ENCODE measurements around the gene MUC12. TPM values are rescaled to one million over a fixed set of nuclear protein-coding genes. Genes with fewer than 3 reads are reported as not detected.
A peak's percentile ranks its signal among the peaks of the same experiment; 100 is the strongest.

MUC12 gene
- total and polyA plus RNA-seq, 2 of the 13 experiments (the other 11 are each of a cell fraction or from before 2014, with no cell fraction given): not detected

DNA sequence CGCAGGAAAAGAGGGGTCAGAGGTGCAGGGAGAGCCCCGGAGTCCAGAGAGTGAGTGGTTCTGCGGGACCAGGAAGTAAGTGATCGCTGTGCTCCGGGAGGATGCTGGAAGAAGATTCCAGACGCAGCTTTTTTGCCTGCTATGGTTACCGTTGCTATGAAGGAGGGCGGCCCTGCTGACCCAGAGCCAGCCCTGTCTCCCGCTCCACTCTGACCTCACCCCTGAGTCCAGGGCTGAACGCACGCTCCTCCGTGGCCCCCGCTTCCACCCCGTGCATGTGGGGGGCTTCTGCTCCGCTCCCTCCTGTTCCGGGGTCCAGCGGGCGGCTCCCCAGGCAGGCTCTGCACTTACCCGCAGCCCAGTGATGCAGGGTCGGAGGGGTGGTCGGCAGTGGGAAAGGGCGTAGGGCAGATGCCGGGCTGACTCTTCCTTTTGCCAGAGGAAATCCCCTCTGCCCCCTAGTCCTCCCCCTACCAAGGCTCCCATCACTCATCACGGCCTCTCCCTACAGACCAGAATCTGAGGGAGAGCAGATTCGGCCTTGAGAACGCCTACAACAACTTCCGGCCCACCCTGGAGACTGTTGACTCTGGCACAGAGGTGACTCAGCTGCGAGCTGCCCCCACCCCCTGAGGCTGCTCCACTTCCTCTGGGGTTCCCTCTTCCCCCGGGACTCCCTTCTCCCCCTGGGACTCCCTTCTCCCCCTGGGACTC lies 47.9 kb downstream of the MUC12 start (continued):
- TF ChIP-seq ZNF878 (CRISPR knock-in tag; IDR thresholded peaks at IDR 0.05) (no peak), CENPT (CRISPR knock-in tag; IDR thresholded peaks at IDR 0.05; ENCODE audit: low read depth) (no peak), THAP11 (CRISPR knock-in tag; IDR thresholded peaks at IDR 0.05) (peak; percentile 36; the same call in 1 of the 2 replicates), ZFAT (CRISPR knock-in tag; conservative IDR thresholded peaks at IDR 0.05) (no peak), ETV5 (CRISPR knock-in tag; IDR thresholded peaks at IDR 0.05; ENCODE audit: borderline replicate concordance) (peak; percentile 97), ZMYM4 (CRISPR knock-in tag; IDR thresholded peaks at IDR 0.05) (no peak), ZNF746 (CRISPR knock-in tag; IDR thresholded peaks at IDR 0.05) (peak; percentile 61; the same call in 1 of the 2 replicates), RORA (CRISPR knock-in tag; IDR thresholded peaks at IDR 0.05) (no peak), GABPB1 (CRISPR knock-in tag; IDR thresholded peaks at IDR 0.05) (peak; percentile 84), HHEX (CRISPR knock-in tag; IDR thresholded peaks at IDR 0.05) (peak; percentile 56; the same call in 1 of the 2 replicates), ZNF431 (CRISPR knock-in tag; IDR thresholded peaks at IDR 0.05; ENCODE audit: borderline replicate concordance, low read depth) (no peak), ZNF564 (CRISPR knock-in tag; IDR thresholded peaks at IDR 0.05) (no peak), ZBTB7A (CRISPR knock-in tag; IDR thresholded peaks at IDR 0.05) (peak; percentile 20; the same call in 1 of the 2 replicates), PPARG (CRISPR knock-in tag; conservative IDR thresholded peaks at IDR 0.05) (peak; percentile 81), PCBP1 (IDR thresholded peaks at IDR 0.05; ENCODE audit: borderline replicate concordance, low read depth, low read length) (no peak), FOSL1 (CRISPR knock-in tag; IDR thresholded peaks at IDR 0.05; ENCODE audit: borderline replicate concordance) (0 out of 2 replicates have a peak, but pooled peaks have one; percentile 24), RXRB (CRISPR knock-in tag; IDR thresholded peaks at IDR 0.05; ENCODE audit: borderline replicate concordance) (peak; percentile 64; the same call in 1 of the 2 replicates), ZNF253 (CRISPR knock-in tag; IDR thresholded peaks at IDR 0.05; ENCODE audit: borderline replicate concordance) (no peak), MAZ (IDR thresholded peaks at IDR 0.05; ENCODE audit: borderline replicate concordance, low read depth, low read length) (0 out of 2 replicates have a peak, but pooled peaks have one; percentile 51), MAZ (CRISPR knock-in tag; IDR thresholded peaks at IDR 0.05; ENCODE audit: low read depth) (peak; percentile 61), MAFF (IDR thresholded peaks at IDR 0.05; ENCODE audit: low read depth, low read length) (peak; percentile 27; the same call in 1 of the 2 replicates), RFX3 (CRISPR knock-in tag; IDR thresholded peaks at IDR 0.05) (peak; percentile 64), GATAD2A (CRISPR knock-in tag; IDR thresholded peaks at IDR 0.05) (peak; percentile 60), FOXO1 (CRISPR knock-in tag; IDR thresholded peaks at IDR 0.05) (no peak; the same call in 1 of the 2 replicates), ZC3H4 (CRISPR knock-in tag; IDR thresholded peaks at IDR 0.05; ENCODE audit: borderline replicate concordance) (no peak), SSRP1 (CRISPR knock-in tag; IDR thresholded peaks at IDR 0.05) (no peak), ZSCAN25 (CRISPR knock-in tag; IDR thresholded peaks at IDR 0.05) (peak; percentile 90), NFKB2 (CRISPR knock-in tag; IDR thresholded peaks at IDR 0.05; ENCODE audit: borderline replicate concordance) (no peak)
- TF ChIP-seq, protein P1, sequence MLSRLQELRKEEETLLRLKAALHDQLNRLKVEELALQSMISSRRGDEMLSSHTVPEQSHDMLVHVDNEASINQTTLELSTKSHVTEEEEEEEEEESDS (CRISPR knock-in tag; IDR thresholded peaks at IDR 0.05; ENCODE audit: borderline replicate concordance): no peak
- TF ChIP-seq, protein P2, sequence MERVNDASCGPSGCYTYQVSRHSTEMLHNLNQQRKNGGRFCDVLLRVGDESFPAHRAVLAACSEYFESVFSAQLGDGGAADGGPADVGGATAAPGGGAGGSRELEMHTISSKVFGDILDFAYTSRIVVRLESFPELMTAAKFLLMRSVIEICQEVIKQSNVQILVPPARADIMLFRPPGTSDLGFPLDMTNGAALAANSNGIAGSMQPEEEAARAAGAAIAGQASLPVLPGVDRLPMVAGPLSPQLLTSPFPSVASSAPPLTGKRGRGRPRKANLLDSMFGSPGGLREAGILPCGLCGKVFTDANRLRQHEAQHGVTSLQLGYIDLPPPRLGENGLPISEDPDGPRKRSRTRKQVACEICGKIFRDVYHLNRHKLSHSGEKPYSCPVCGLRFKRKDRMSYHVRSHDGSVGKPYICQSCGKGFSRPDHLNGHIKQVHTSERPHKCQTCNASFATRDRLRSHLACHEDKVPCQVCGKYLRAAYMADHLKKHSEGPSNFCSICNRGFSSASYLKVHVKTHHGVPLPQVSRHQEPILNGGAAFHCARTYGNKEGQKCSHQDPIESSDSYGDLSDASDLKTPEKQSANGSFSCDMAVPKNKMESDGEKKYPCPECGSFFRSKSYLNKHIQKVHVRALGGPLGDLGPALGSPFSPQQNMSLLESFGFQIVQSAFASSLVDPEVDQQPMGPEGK (CRISPR knock-in tag; IDR thresholded peaks at IDR 0.05): peak; percentile 86
- TF ChIP-seq, protein P3, sequence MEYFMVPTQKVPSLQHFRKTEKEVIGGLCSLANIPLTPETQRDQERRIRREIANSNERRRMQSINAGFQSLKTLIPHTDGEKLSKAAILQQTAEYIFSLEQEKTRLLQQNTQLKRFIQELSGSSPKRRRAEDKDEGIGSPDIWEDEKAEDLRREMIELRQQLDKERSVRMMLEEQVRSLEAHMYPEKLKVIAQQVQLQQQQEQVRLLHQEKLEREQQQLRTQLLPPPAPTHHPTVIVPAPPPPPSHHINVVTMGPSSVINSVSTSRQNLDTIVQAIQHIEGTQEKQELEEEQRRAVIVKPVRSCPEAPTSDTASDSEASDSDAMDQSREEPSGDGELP (IDR thresholded peaks at IDR 0.05; ENCODE audit: borderline replicate concordance, low read depth): peak; percentile 80; the same call in 1 of the 2 replicates

Data from HepG2 (cell line).